ENCODE results near the gene TET2. TPM values are rescaled to one million over a fixed set of nuclear protein-coding genes. Genes with fewer than 3 reads are reported as not detected.

The TET2 gene
- total RNA-seq, 1 experiment from 2014 or later: 22.8 TPM

DNA sequence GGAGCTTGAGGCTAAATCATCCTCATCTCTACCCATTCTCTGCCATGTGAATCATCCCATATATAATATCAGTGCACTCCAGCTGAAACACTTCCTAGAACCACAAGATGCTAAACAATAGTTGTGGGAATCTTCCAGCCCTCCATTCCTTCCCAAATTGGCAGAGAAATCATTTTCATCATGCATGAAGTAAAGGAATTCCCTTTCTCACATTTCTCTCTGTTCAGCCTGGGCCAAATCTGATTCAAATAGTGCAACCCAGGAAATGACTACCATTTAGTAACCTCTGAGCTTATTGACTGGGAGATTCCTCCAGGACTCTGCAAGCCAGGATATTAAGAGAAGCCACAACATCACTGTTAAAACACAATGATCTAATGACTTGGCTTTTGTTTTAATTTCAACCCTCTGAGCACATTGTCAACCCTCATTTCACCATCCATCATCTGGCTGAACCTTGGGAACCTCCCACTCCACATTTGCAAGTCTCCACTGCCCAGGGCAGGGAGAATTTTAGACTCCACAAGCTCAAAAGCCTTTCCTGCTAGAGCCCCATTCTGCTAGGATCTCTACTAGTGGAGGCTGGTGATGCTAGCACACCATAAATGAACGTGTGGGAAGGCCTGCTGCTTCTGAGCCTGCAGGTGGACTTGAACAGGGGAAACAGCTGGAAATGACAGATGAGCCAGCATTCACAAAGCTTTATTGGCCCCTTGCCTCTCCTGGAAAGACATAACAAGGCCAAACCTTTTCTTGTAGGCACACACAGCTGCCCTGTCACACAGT, 133.9 kb downstream of the TET2 start:
- POLR2A ChIA-PET (ENCODE audit: low non-redundant PET): no interaction called here
- intact Hi-C loops (cut with micrococcal nuclease; ENCODE audit: unreplicated experiment): no loop called here

DNA sequence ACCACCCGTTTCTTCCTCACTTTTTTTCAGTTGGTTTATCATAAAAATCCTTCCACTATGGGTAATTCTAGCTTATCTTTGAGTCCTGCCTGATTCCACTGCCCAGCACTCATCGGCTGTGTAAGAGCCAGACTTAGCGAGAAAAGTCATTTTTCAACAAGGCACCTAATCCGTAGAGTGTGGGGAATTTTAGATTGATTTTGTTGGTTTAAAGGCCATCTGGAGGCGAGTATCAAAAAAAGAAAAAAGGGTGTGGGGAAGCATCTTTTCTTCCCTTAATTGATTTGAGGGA, 134.4 kb downstream of the TET2 start:
- POLR2A ChIA-PET (ENCODE audit: low non-redundant PET): no interaction called here
- CTCF ChIA-PET: no interaction called here
- peaks cover 10% of the 10 kb centered on the region for H3K36me3 ChIP-seq (ENCODE audit: insufficient read depth, low read length, poor library complexity, severe bottlenecking)
- H3K9me3 ChIP-seq (ENCODE audit: low read depth, low read length, poor library complexity, severe bottlenecking): no peaks in the 10 kb centered on the region
- DNase-seq (ENCODE audit: low spot score): no peak
- no peak overlapping the region for H3K4me3 ChIP-seq (ENCODE audit: low read depth, low read length, poor library complexity, severe bottlenecking)
- no TSS peak for BruUV-seq (replicated peaks)
- no peak overlapping the region for H3K27ac ChIP-seq (ENCODE audit: low read depth, low read length, poor library complexity, severe bottlenecking)
- TF ChIP-seq EZH2 (IDR thresholded peaks at IDR 0.05; ENCODE audit: borderline replicate concordance, low read depth, low read length, poor library complexity, severe bottlenecking): no peak
- TF ChIP-seq, protein P1, sequence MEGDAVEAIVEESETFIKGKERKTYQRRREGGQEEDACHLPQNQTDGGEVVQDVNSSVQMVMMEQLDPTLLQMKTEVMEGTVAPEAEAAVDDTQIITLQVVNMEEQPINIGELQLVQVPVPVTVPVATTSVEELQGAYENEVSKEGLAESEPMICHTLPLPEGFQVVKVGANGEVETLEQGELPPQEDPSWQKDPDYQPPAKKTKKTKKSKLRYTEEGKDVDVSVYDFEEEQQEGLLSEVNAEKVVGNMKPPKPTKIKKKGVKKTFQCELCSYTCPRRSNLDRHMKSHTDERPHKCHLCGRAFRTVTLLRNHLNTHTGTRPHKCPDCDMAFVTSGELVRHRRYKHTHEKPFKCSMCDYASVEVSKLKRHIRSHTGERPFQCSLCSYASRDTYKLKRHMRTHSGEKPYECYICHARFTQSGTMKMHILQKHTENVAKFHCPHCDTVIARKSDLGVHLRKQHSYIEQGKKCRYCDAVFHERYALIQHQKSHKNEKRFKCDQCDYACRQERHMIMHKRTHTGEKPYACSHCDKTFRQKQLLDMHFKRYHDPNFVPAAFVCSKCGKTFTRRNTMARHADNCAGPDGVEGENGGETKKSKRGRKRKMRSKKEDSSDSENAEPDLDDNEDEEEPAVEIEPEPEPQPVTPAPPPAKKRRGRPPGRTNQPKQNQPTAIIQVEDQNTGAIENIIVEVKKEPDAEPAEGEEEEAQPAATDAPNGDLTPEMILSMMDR (conservative IDR thresholded peaks at IDR 0.05; ENCODE audit: low read depth, low read length): no peak
- no peaks in the 10 kb centered on the region for H3K4me1 ChIP-seq (ENCODE audit: insufficient read depth, low read length, poor library complexity, severe bottlenecking)
- intact Hi-C loops (cut with micrococcal nuclease; ENCODE audit: unreplicated experiment): no loop called here
- no peaks in the 10 kb centered on the region for H3K27me3 ChIP-seq (replicated peaks; ENCODE audit: insufficient read depth, low read depth, low read length, poor library complexity)

More for the DNA sequence above, 133.9 kb downstream of the TET2 start:
- H3K9me3 ChIP-seq (ENCODE audit: low read depth, low read length, poor library complexity, severe bottlenecking): no peaks in the 10 kb centered on the region
- H3K4me1 ChIP-seq (ENCODE audit: insufficient read depth, low read length, poor library complexity, severe bottlenecking): no peaks in the 10 kb centered on the region
- H3K27ac ChIP-seq (ENCODE audit: low read depth, low read length, poor library complexity, severe bottlenecking): no peak overlapping the region
- H3K4me3 ChIP-seq (ENCODE audit: low read depth, low read length, poor library complexity, severe bottlenecking): no peak overlapping the region
- no TSS peak for BruUV-seq (replicated peaks)
- peak; percentile 6 for DNase-seq (ENCODE audit: low spot score)
- no peaks in the 10 kb centered on the region for H3K27me3 ChIP-seq (replicated peaks; ENCODE audit: insufficient read depth, low read depth, low read length, poor library complexity)
- TF ChIP-seq EZH2 (IDR thresholded peaks at IDR 0.05; ENCODE audit: borderline replicate concordance, low read depth, low read length, poor library complexity, severe bottlenecking): no peak
- TF ChIP-seq, protein P1 (conservative IDR thresholded peaks at IDR 0.05; ENCODE audit: low read depth, low read length): no peak
- peaks cover 16% of the 10 kb centered on the region for H3K36me3 ChIP-seq (ENCODE audit: insufficient read depth, low read length, poor library complexity, severe bottlenecking)
- CTCF ChIA-PET: no interaction called here

DNA sequence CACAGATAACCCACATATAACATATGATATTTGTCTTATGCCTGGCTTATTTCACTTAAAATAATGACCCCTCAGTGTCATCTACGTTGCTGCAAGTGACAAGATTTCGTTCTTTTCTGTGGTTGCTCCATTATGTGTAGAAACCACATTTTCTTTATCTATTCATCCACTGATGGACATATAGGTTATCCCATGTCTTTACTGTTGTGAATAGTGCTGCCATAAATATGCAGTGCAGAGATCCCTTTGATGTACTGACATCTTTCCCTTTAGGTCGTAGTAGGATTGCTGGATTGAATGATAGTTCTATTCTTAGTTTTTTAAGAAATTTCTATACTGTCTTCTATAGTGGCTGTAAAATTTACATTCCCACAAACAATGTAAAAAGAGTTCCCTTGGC, 135.8 kb downstream of the TET2 start:
- Histone ChIP-seq H3K4me3 (ENCODE audit: low read depth, low read length, poor library complexity, severe bottlenecking) (no peak overlapping the region), H3K9me3 (ENCODE audit: low read depth, low read length, poor library complexity, severe bottlenecking) (no peaks in the 10 kb centered on the region), H3K36me3 (ENCODE audit: insufficient read depth, low read length, poor library complexity, severe bottlenecking) (peaks cover 2% of the 10 kb centered on the region), H3K27me3 (replicated peaks; ENCODE audit: insufficient read depth, low read depth, low read length, poor library complexity) (no peaks in the 10 kb centered on the region), H3K27ac (ENCODE audit: low read depth, low read length, poor library complexity, severe bottlenecking) (no peak overlapping the region), H3K4me1 (ENCODE audit: insufficient read depth, low read length, poor library complexity, severe bottlenecking) (no peaks in the 10 kb centered on the region)
- POLR2A ChIA-PET (ENCODE audit: low non-redundant PET): no interaction called here
- BruUV-seq (replicated peaks): no TSS peak
- DNase-seq (ENCODE audit: low spot score): no peak
- intact Hi-C loops (cut with micrococcal nuclease; ENCODE audit: unreplicated experiment): no loop called here
- TF ChIP-seq, protein P1 (conservative IDR thresholded peaks at IDR 0.05; ENCODE audit: low read depth, low read length): no peak
- TF ChIP-seq EZH2 (IDR thresholded peaks at IDR 0.05; ENCODE audit: borderline replicate concordance, low read depth, low read length, poor library complexity, severe bottlenecking): no peak
- CTCF ChIA-PET: no interaction called here

Data from A673 (cell line).